H1 (cell line): ENCODE measurements around the gene FOXN3. TPM values are rescaled to one million over a fixed set of nuclear protein-coding genes. Genes with fewer than 3 reads are reported as not detected.

Source experiments
- EGR1 ChIP-seq: IDR thresholded peaks from 2 replicates; pipeline ENCODE4 v1.6.1; 2011; ENCODE audit warnings: low read depth, low read length, borderline replicate concordance
- MAFK ChIP-seq: IDR thresholded peaks from 2 replicates; pipeline ENCODE4 v1.6.1; 2012; ENCODE audit warnings: low read depth, mild to moderate bottlenecking, improper control_type of control experiment, low read length
- NRF1 ChIP-seq: IDR thresholded peaks from 2 replicates; pipeline ENCODE4 v1.6.1; 2011; ENCODE audit warnings: mild to moderate bottlenecking, low read depth, low read length, improper control_type of control experiment
- SIN3A ChIP-seq, 2 experiments: IDR thresholded peaks in 1 of 2; conservative IDR thresholded peaks in 1 of 2; 2 replicates each; pipeline ENCODE4 v1.6.1; 2011 to 2012; ENCODE audit warnings: low read length in 2 of 2, improper control_type of control experiment in 1 of 2, low read depth in 1 of 2, mild to moderate bottlenecking in 1 of 2
- SP1 ChIP-seq: IDR thresholded peaks from 2 replicates; pipeline ENCODE4 v1.6.1; 2011; ENCODE audit warnings: low read depth, low read length
- ZNF274 ChIP-seq: IDR thresholded peaks from 2 replicates; pipeline ENCODE4 v1.7.0; 2012; ENCODE audit warnings: low read length, borderline replicate concordance; ENCODE audit errors: extremely low read depth
- polyA plus RNA-seq, 7 experiments: library from polyadenylated mRNA; depleted of rRNA in 3 of 7; stranded (reverse) in 5 of 7; unstranded in 2 of 7; fragments of >200 nt in 5 of 7; fragments of 200-250 nt in 2 of 7; gene quantifications; 1 replicate in 5 of 7; 2 replicates in 1 of 7; 4 replicates in 1 of 7; pipeline versions ENCODE4 v1.2.1 to v1.2.3, GENCODE V29; 2011 to 2013; ENCODE audit warnings: missing spikeins in 2 of 7, mixed read lengths in 2 of 7
- total RNA-seq: library from RNA; stranded (reverse); fragmentation: NEBNext Ultra II Directional; extraction: Animal tissue kit (Norgen Biotek cat#: 25700); gene quantifications from 2 replicates; pipeline ENCODE4 v1.2.1, GENCODE V29; 2021

FOXN3 gene
- total and polyA plus RNA-seq, 2 of the 8 experiments (the other 6 are each of a cell fraction or from before 2014, with no cell fraction given) = 52.6 to 178 TPM

DNA sequence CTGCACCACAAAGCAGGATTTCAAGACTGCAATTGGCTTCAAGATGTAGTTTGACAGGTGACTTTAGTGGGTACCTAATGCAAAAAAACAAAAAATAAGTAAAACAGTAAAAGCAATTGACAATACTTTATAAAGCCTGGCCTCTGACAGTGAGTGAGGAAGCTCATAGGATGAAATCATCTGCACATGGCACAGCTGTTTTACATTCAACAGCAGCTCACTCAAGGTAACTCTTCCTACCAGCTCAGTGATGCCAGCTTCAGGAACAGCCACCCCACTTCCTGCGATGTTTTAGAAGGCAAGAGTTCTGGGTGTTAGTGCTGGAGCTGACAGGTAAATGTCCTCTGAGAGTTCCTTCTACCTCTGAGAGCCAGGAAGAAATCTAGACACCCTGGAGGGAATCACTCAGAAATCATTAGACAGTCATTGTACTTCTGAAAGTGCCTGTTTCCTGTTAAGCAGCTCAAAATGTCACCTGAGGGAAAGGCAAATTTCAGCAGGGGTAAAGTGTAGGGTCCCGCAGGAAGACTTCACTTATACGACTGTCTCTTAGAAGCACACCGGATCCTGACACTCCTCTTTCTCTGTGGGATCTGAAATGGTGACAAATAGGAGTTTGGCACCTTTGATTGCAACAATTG is 99.9 kb downstream of the FOXN3 start (continued):
- TF ChIP-seq EGR1 = no peak
- no peak for TF ChIP-seq ZNF274
- TF ChIP-seq MAFK = no peak
- TF ChIP-seq SP1 = no peak
- no peak for TF ChIP-seq SIN3A (conservative IDR thresholded peaks at IDR 0.05 in 1 of 2, IDR thresholded peaks at IDR 0.05 in 1 of 2; ENCODE audit: low read depth in 1 of 2, low read length in 2 of 2)
- TF ChIP-seq NRF1 = no peak
